Measurements from ENCODE around the gene CCND2.

Gene CCND2

DNA sequence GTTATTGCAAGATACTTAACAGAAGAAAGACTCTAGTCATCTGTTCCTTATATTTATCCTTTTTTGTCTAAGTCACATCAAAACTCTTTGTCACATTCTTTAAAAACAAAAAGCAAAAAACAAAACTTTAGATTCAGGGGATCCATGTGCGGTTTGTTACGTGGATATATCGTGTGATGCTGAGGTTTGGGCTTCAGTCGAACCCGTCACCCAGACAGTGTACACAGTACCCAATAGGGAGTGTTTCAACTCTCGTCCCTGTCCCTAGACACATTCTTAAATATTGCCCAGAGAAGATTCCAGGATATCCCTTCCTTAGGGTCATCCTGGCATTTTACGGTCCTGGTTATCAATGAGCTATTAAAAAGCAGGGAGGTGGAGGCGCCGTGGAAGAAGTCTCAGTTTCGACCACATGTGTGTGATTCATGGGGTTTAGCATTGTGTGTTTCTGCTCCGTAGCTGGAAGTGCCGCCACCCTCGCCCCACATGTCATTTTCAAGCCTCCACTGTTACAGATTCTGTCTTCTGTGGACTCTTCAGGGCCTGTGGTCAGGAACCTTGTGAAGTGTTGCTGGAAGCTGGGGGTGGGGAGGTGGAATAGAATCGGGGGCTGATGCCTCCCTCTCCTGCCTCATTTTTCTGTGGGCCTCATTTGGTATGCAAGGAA is 19.9 kb downstream of the CCND2 start:
- DNase-seq, result no peak

DNA sequence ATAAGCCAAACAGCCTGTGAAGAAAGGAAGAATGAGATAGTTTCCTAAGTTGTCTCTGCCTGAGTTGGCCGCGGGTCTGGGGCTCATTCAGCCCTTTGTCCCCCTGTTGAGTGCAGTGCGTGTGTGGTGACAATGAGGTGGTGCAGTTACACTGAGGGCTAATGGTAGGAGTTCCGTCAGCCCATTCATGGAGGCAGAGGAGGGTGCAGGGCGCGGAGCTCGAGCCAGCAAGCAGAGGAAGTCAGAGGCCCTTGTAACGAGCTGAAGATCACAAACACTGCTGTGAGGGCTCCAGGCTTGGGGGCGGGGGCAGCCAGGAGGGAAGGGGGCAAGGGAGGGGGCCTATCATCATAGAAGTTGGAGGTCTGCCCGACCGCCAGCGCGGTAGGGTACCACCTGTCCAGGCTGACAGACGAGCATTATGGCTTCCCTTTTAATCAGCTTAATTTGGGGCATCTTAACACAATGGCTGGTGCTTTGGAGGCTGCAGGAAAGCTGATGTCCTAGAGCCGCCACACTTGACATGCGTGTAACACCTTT is 20.5 kb downstream of the CCND2 start:
- DNase-seq, result no peak

DNA sequence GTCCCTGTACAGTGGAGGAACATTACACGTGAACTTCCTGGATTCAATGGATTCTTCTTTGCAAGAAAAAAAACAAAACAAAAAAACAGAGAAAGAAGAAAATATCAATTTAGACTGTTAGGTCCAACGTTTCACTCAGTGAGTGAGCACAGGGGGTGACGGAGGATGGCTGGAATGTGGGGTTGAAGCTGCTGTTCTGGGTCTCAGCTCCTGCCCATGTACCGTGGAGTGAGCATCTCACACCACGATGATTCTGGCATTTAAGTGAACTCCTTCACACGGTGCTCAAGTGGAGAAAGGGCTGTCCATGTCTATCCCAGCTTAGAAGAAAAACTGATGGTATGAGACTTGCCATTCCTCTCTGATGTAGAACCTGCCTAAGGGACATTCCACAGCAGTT is 23.2 kb downstream of the CCND2 start:
- no peak for DNase-seq

DNA sequence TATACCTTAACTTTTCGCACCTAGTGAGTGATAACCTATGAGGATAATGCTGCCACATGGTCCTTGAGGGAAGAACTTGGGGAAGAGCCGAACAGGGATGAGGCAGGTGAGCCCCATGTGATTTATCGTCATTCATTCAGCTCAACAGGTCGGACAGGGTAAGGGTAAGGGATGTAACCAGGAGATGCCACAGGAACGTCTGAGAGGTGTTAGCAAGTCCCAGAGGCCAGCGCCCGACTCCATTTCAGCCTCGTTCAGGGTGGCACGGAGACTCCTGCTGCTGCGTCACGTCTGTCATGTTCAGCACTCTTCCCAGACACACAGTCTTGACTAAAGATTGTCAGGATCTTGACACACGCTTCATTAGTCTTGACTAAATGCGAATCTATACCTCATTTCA is 24.1 kb downstream of the CCND2 start:
- DNase-seq, result no peak

DNA sequence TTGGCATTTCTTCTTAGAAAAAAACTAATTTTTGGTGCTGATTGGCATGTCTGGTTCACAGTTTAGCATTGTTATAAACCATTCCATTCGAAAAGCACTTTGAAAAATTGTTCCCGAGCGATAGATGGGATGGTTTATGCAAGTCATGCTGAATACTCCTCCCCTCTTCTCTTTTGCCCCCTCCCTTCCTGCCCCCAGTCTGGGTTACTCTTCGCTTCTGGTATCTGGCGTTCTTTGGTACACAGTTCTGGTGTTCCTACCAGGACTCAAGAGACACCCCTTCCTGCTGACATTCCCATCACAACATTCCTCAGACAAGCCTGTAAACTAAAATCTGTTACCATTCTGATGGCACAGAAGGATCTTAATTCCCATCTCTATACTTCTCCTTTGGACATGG is 27.3 kb downstream of the CCND2 start:
- DNase-seq, result no peak

DNA sequence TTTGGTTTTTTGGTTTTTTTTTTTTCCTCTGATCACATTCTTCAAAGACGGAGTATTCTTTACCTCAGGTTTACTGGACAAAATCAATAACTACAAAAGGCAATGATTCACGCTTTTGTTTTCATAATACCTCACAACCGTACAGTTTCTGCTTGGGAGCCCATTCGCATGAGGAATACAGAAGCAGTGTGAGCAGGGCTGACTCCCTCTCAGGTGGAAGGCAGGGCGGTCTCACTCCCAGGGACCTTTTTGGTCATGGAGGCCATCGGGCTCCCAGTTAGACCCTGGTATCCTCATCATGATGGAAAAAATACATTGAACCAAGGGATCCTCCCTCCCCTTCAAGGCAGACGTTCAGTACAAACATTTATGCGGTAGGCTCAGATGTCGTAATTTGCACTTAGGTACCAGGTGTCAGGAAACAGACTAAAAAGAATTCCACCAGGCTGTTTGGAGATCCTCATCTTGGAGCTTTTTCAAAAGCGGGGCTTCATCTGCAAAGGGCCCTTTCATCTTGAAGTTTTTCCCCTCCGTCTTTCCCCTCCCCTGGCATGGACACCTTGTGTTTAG is 28.5 kb downstream of the CCND2 start:
- DNase-seq, result no peak

DNA sequence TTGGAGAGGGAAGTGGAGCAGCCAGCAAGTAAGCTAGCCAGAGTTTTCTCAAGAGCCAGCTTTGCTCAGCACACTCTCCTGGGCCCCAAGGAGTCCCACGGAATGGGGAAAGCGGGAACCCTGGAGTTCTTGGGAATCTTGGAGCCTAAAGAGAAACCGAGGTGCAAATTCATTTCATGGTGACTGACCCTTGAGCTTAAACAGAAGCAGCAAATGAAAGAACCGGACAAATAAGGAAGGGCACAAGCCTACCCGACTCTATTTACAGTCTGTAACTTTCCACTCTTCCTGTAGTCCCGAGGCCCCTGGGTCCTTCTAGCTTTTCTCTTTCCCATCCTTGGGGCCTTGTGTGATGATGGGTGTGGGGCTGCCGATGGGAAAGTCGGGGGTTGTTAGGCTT is 29.3 kb downstream of the CCND2 start:
- DNase-seq, result no peak

DNA sequence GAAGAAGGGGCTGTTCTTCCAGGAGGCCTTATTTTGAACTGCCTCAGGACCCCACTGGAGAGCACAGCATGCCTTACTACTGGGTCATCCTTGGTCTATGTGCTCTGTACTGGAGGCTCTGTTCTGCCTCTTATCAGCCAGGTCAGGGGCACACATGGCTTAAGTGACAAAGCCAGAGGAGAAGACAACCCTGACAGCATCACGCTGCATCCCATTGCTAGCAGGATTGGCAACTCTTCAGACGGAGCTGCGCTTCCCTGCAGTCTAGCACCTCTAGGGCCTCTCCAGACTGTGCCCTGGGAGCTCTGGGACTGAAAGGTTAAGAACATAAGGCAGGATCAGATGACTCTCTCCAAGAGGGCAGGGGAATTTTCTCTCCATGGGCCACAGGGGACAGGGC is 30.2 kb downstream of the CCND2 start:
- peak; percentile 65 for DNase-seq

DNA sequence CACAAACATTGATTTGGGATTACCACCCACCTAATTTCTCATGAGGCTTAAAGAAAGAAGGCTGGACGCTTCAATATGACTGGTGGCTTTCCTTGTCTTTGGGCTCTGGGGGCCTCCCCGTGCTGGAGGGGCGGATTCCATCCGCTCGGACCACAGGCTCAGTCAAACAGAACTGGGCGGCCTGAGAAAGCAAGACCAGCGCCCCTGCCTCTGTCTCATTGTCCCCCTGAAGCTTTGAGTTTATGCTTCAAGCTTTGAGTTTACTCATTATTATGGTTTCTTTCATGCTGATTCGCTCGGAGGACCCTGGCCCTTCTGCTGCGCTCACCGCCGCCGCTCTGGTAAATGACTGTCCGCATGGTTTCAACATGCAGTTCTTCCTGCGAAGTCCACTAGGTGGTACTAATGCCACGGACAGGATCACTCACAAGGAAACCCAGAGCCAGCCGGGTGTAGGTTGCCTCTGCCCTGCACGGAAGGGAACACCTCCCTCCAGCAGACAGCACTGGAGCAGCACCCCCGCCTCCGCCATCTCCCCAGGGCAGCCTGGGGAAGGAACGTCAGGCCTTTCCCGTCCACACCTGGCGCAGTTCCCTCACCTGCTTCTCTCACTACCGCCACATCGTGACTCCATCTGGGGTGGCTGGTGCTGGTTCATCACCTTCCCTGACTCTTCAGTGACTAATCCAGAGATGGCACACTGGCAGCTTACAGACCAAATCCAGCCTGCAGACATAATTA is 34.2 kb downstream of the CCND2 start:
- peak; percentile 96 for DNase-seq

DNA sequence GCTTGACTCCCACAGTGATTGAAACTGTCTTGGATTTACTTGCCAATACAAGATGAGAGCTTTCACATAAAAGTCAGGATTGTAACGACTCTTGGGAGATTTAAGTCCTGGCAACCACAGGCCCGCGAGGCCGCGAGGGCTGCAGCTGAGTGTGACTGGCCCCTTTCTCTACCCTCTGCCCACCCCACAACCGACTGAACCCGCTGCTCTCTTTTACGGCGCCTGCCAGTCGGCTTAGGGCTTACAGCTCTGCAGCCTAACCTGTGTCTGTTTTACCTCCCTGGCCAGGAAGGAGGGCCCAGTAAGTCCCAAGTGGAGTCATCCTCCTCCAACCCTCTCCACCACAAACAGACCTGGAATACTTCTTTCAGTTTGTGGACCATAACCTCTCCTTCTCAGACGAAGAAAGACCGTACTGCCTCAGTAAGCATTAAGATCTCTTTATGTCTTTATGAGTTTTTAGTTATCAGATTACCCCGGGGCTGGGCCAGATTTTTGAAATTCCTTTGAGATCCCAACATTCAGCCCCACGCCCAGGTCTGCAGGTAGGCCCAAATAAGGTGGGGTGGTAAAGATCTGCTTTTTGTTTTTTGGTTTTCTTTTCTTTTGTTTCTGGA is 34.9 kb downstream of the CCND2 start:
- no peak for DNase-seq

DNA sequence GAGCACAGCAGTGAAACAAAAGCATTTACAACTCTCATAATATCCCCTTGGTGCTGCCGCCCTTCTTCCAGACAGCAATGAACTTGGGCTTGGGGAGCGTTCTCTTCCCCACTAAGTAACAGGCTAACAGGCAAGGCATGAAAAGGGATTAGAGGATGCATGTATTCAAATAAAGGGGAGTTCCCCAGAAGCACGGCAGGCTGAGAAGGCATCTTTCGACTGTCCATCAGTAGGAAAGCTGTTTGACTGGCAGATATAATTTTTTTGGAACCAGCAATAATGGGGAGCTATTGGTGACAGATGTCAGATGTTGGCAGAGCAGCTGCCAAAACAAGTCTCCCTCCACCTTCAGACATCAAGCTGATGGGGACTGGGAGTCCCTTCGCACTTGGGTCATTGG is 38.2 kb downstream of the CCND2 start:
- no peak for DNase-seq

DNA sequence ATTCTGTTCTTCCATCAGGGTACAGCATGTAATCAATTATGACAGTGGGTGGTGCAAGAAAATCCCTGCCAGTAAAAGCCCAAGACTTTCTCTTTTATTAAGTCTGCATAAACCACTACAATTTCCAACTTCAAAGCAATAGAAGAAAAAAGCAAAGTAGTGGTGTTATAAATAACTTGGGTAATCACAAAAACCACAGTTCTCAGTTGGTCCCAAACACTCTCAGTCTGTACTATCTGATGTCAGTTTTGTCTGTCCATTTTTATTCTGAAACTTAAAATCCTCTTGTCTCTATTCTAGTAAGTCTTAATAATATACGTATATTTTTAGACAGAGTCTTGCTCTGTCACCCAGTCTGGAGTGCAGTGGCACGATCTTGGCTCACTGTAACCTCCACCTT is 38.7 kb downstream of the CCND2 start:
- DNase-seq, result no peak

DNA sequence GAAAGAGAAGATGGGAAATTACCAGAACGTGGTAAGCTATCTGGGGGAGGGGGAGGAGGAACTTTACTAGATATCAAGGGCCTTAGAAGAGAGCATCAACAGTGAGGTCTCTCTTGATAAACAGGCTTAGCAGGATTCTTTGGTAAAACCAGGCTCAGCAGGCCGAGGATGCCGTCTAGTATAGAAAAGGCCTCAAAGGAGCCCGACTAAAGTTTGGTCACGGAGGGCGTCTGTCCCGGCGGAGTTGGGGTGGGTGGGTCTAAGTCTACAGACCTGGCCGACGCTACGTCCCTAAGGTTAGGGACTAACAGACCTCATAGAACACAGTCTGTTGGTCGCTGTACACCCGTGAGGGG is 46.9 kb downstream of the CCND2 start:
- DNase-seq, result no peak

DNA sequence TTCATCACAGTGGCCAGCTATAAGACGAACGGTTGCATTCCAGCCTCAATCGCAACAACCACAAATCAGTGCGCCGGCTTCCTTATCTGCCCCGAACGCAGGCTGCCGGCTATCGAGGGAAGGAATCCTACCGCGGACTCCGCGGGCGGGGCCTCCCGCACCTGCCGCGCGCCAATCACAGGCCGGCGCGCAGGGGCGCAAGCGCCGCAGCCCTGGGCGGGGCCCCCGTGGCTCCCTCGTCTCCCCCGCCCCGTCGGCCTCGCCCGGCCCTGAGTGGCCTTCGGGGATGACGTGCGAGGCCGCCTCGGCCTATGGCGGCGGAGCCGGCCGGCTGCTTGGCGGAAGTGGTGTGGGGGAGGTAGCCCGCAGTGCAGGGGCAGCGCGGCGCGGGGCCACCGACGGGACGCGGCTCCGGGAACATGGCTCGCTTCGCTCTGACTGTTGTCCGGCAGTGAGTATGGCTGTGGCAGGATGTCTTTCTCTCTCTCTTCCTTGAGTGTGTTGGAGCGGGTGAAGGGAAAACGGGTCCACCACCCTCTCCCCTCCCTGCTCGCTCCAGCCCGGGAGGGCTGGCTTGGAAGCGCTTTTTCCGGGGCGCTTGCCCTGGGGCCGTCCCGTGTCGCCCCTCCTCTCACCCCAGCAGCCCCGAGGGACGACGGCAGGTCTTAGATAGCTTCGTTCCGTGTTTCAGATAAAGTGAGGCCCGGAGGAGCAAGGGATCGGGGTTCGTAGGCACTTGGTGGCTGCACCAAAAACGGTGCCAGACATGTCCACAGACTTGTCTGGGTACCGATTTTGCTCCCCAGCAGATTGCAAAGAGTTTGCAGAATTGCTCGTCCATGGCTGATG is 47.5 kb downstream of the CCND2 start, which contains the start of gene TIGAR:
TSS of gene TIGAR (plus strand) at position 361 of the 849 bp plus-strand sequence. CDS start at position 420, 59 bp downstream.
- DNase-seq, result peak; percentile 100

DNA sequence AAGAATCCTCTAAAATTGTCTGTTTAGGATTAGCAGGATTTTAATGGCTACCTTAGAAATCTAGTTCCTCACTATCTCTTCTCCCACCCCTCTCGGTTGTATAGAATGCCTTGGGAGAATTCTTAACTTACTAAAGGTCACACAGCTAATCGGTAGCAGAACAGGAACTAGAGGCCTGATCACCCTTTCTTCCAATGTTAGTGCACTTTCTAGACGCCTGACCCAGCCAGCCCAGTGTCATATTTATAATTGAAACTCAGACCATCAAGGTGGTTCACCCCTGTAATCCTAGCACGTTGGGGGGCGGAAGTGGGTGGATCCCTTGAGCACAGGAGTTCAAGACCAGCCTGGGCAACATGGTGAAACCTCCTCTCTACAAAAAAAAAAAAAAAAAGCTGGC is 49.2 kb downstream of the CCND2 start:
- DNase-seq, result no peak
